HCT116 (cell line): ENCODE measurements around the gene ADGRV1. TPM values are rescaled to one million over a fixed set of nuclear protein-coding genes. Genes with fewer than 3 reads are reported as not detected.

Experiments used
- ATAC-seq: fragments of 200-7000 bp; cut with Tn5 transposase; 2 replicates; pipeline ENCODE4 v1.9.1; 2020; ENCODE audit warnings: mild to moderate bottlenecking, moderate library complexity
- BruUV-seq: library from RNA; stranded (reverse); fragments of 400-500 nt; replicated peaks from 2 replicates; lab custom pipeline; 2021; lab: Mats Ljungman, UMichigan
- CTCF ChIA-PET: fragments of 300-600 bp; sonication (Branson Sonifier 250); formaldehyde crosslinking; loops from one replicate; lab custom pipeline; 2021; ENCODE audit warnings: antibody characterized with exemption; lab: Charles Lee
- POLR2A ChIA-PET: fragments of 300-600, 350-600 bp; sonication (Branson Sonifier 250); formaldehyde crosslinking; loops from one replicate; lab custom pipeline; 2021; ENCODE audit warnings: antibody characterized with exemption; lab: Charles Lee
- RAD21 ChIA-PET, 2 experiments: fragments of 300-600 bp; sonication (Branson Sonifier 250); formaldehyde crosslinking; loops; one replicate each; lab custom pipeline; 2023; ENCODE audit warnings: low total read pairs in 2 of 2; ENCODE audit not compliant: uncharacterized antibody in 2 of 2, unreplicated experiment in 2 of 2, low non-redundant PET in 1 of 2; lab: Charles Lee
- DNase-seq: peaks from one replicate; pipeline ENCODE4 v3.0.0-alpha.2; 2010; ENCODE audit warnings: low read depth, low spot score
- H2AFZ ChIP-seq: fragments of 200-600 bp; shearing (Covaris generic), sonication (generic); 2 replicates; pipeline ENCODE4 v1.6.1; 2017; ENCODE audit warnings: low read depth, mixed run types, mixed read lengths, antibody characterized with exemption, low read length; ENCODE audit not compliant: poor library complexity, severe bottlenecking
- H3K27ac ChIP-seq: 2 replicates; pipeline ENCODE4 v1.5.1; 2012; ENCODE audit warnings: low read depth, low read length
- H3K27me3 ChIP-seq: fragments of 200-600 bp; sonication (generic); 2 replicates; pipeline ENCODE4 v1.6.1; 2016; ENCODE audit warnings: mixed run types, low read length, mixed read lengths; ENCODE audit not compliant: insufficient read depth
- H3K36me3 ChIP-seq, 2 experiments: fragments of 200-500 bp in 1 of 2; fragments of 200-600 bp in 1 of 2; sonication (Bioruptor generic) in 1 of 2; sonication (generic) in 1 of 2; 2 replicates each; pipeline versions ENCODE4 v1.5.1 to v1.6.1; 2014 to 2016; ENCODE audit warnings: low read length in 2 of 2, inconsistent platforms in 1 of 2, mixed read lengths in 1 of 2, mixed run types in 1 of 2; ENCODE audit not compliant: insufficient read depth in 2 of 2, control insufficient read depth in 1 of 2
- H3K4me1 ChIP-seq, 2 experiments: fragments of 200-600 bp in 1 of 2; sonication (generic) in 1 of 2; 2 replicates each; pipeline versions ENCODE4 v1.5.1 to v1.6.1; 2012 to 2017; ENCODE audit warnings: low read length in 2 of 2, inconsistent platforms in 1 of 2, mild to moderate bottlenecking in 1 of 2, mixed read lengths in 1 of 2, mixed run types in 1 of 2, moderate library complexity in 1 of 2; ENCODE audit not compliant: insufficient read depth in 2 of 2, control insufficient read depth in 1 of 2
- H3K4me2 ChIP-seq: fragments of 200-600 bp; sonication (generic); 2 replicates; pipeline ENCODE4 v1.6.1; 2017; ENCODE audit warnings: mixed run types, low read length, mixed read lengths
- H3K4me3 ChIP-seq, 2 experiments: fragments of 200-600 bp in 1 of 2; sonication (generic) in 1 of 2; replicated peaks in 1 of 2; 2 replicates each; pipeline ENCODE4 v1.5.1; 2011 to 2016; ENCODE audit warnings: low read length in 2 of 2, control low read depth in 1 of 2, low read depth in 1 of 2, mild to moderate bottlenecking in 1 of 2, mixed read lengths in 1 of 2, mixed run types in 1 of 2
- H3K79me2 ChIP-seq: fragments of 200-600 bp; sonication (generic); 2 replicates; pipeline ENCODE4 v1.6.1; 2017; ENCODE audit warnings: mild to moderate bottlenecking, mixed run types, low read length, moderate library complexity, mixed read lengths; ENCODE audit not compliant: insufficient read depth
- H3K9ac ChIP-seq: fragments of 200-600 bp; sonication (generic); 2 replicates; pipeline ENCODE4 v1.6.1; 2016; ENCODE audit warnings: low read length, mixed read lengths
- H3K9me2 ChIP-seq: fragments of 200-600 bp; sonication (generic), shearing (Covaris generic); 2 replicates; pipeline ENCODE4 v1.6.1; 2017; ENCODE audit warnings: mixed run types, mild to moderate bottlenecking, moderate library complexity; ENCODE audit not compliant: insufficient read depth
- H3K9me3 ChIP-seq, 2 experiments: fragments of 200-500 bp in 1 of 2; fragments of 200-600 bp in 1 of 2; sonication (Bioruptor generic) in 1 of 2; sonication (generic) in 1 of 2; 2 replicates each; pipeline ENCODE4 v1.6.1; 2014 to 2017; ENCODE audit warnings: low read length in 2 of 2, mixed read lengths in 2 of 2, inconsistent platforms in 1 of 2, low read depth in 1 of 2, mild to moderate bottlenecking in 1 of 2, mixed run types in 1 of 2, moderate library complexity in 1 of 2; ENCODE audit not compliant: control insufficient read depth in 1 of 2, insufficient read depth in 1 of 2
- H4K20me1 ChIP-seq: fragments of 200-600 bp; sonication (generic), shearing (Covaris generic); 2 replicates; pipeline ENCODE4 v1.6.1; 2017; ENCODE audit warnings: mixed run types, mild to moderate bottlenecking, moderate library complexity; ENCODE audit not compliant: insufficient read depth
- CBX3 ChIP-seq: IDR thresholded peaks from 2 replicates; pipeline ENCODE4 v1.6.1; 2012; ENCODE audit warnings: low read depth
- CEBPB ChIP-seq: IDR thresholded peaks from 2 replicates; pipeline ENCODE4 v1.6.1; 2012; ENCODE audit warnings: low read depth
- EGR1 ChIP-seq: IDR thresholded peaks from 2 replicates; pipeline ENCODE4 v1.6.1; 2012; ENCODE audit warnings: low read depth
- EZH2 ChIP-seq: fragments of 200-600 bp; sonication (generic); IDR thresholded peaks from 2 replicates; pipeline ENCODE4 v1.6.1; 2017; ENCODE audit warnings: antibody characterized with exemption, mixed run types
- EZH2phosphoT487 ChIP-seq: fragments of 200-600 bp; IDR thresholded peaks from 2 replicates; pipeline ENCODE4 v1.6.1; 2018; ENCODE audit warnings: antibody characterized with exemption, borderline replicate concordance
- FOSL1 ChIP-seq: IDR thresholded peaks from 2 replicates; pipeline ENCODE4 v1.6.1; 2012; ENCODE audit warnings: low read depth
- JUND ChIP-seq: IDR thresholded peaks from 2 replicates; pipeline ENCODE4 v1.6.1; 2012
- POLR2A ChIP-seq: IDR thresholded peaks from 2 replicates; pipeline ENCODE4 v1.7.0; 2011; ENCODE audit warnings: borderline replicate concordance; ENCODE audit not compliant: insufficient read depth, insufficient read length; ENCODE audit errors: extremely low read depth
- POLR2AphosphoS5 ChIP-seq: IDR thresholded peaks from 2 replicates; pipeline ENCODE4 v1.6.1; 2011; ENCODE audit warnings: mild to moderate bottlenecking, low read depth, low read length, moderate library complexity
- RAD21 ChIP-seq: IDR thresholded peaks from 2 replicates; pipeline ENCODE4 v1.6.1; 2012; ENCODE audit warnings: low read depth, mild to moderate bottlenecking
- SIN3A ChIP-seq: IDR thresholded peaks from 2 replicates; pipeline ENCODE4 v1.6.1; 2012; ENCODE audit warnings: low read depth
- SP1 ChIP-seq: IDR thresholded peaks from 2 replicates; pipeline ENCODE4 v1.6.1; 2012; ENCODE audit warnings: low read depth
- intact Hi-C: fragments of 100-400 bp; cut with micrococcal nuclease; formaldehyde crosslinking; loops from 2 replicates; pipeline ENCODE4 v1.10.0; 2022
- total RNA-seq: library from RNA; stranded (reverse); gene quantifications from one replicate; pipeline ENCODE4 v1.2.1, GENCODE V29; 2021; ENCODE audit not compliant: unreplicated experiment
- TF ChIP-seq, protein P1 (sequence below): IDR thresholded peaks from 2 replicates; pipeline ENCODE4 v1.6.1; 2012; ENCODE audit warnings: low read depth
- TF ChIP-seq, protein P2 (sequence below): IDR thresholded peaks from 2 replicates; pipeline ENCODE4 v1.6.1; 2011; ENCODE audit warnings: mild to moderate bottlenecking, low read length, moderate library complexity; ENCODE audit not compliant: insufficient replicate concordance; ENCODE audit errors: extremely low read depth

ADGRV1 gene
- total RNA-seq, 1 experiment from 2014 or later, result 6.0 TPM

DNA sequence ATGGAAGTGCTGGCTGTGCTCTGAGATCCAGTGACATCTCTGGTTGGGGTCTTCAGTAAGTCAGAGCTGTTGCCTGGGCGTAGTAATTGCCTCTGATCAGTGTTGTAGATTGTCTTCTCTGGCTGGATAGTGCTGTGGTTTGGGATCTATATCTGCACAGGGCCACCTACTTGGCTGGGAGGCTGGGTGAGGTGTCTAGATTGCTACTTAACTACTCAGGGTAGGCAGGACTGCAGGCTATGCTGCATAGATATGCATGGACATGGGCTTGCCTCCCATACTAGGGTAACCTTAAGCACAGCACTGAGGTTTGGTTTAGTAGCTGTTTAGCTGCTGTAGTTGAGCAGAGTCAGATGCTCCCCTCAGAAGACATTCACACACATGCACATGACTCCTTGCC, 181.0 kb downstream of the ADGRV1 start:
- Histone ChIP-seq H2AFZ (no peak overlapping the region), H3K9me3 (no peaks in the 10 kb centered on the region; a peak in 1 of 4 replicates), H3K9ac (no peak overlapping the region), H3K4me2 (no peak overlapping the region), H3K79me2 (no peaks in the 10 kb centered on the region), H4K20me1 (no peaks in the 10 kb centered on the region), H3K36me3 (no peaks in the 10 kb centered on the region), H3K4me3 (no peak overlapping the region), H3K4me1 (no peaks in the 10 kb centered on the region), H3K27ac (no peak overlapping the region), H3K27me3 (no peaks in the 10 kb centered on the region), H3K9me2 (no peaks in the 10 kb centered on the region)
- TF ChIP-seq FOSL1, result no peak
- no peak for TF ChIP-seq RAD21
- no peak for TF ChIP-seq EGR1
- TF ChIP-seq CEBPB, result no peak
- no peak for TF ChIP-seq POLR2A
- TF ChIP-seq EZH2phosphoT487, result no peak
- TF ChIP-seq, protein P1, sequence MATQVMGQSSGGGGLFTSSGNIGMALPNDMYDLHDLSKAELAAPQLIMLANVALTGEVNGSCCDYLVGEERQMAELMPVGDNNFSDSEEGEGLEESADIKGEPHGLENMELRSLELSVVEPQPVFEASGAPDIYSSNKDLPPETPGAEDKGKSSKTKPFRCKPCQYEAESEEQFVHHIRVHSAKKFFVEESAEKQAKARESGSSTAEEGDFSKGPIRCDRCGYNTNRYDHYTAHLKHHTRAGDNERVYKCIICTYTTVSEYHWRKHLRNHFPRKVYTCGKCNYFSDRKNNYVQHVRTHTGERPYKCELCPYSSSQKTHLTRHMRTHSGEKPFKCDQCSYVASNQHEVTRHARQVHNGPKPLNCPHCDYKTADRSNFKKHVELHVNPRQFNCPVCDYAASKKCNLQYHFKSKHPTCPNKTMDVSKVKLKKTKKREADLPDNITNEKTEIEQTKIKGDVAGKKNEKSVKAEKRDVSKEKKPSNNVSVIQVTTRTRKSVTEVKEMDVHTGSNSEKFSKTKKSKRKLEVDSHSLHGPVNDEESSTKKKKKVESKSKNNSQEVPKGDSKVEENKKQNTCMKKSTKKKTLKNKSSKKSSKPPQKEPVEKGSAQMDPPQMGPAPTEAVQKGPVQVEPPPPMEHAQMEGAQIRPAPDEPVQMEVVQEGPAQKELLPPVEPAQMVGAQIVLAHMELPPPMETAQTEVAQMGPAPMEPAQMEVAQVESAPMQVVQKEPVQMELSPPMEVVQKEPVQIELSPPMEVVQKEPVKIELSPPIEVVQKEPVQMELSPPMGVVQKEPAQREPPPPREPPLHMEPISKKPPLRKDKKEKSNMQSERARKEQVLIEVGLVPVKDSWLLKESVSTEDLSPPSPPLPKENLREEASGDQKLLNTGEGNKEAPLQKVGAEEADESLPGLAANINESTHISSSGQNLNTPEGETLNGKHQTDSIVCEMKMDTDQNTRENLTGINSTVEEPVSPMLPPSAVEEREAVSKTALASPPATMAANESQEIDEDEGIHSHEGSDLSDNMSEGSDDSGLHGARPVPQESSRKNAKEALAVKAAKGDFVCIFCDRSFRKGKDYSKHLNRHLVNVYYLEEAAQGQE, result no peak
- TF ChIP-seq, protein P2, sequence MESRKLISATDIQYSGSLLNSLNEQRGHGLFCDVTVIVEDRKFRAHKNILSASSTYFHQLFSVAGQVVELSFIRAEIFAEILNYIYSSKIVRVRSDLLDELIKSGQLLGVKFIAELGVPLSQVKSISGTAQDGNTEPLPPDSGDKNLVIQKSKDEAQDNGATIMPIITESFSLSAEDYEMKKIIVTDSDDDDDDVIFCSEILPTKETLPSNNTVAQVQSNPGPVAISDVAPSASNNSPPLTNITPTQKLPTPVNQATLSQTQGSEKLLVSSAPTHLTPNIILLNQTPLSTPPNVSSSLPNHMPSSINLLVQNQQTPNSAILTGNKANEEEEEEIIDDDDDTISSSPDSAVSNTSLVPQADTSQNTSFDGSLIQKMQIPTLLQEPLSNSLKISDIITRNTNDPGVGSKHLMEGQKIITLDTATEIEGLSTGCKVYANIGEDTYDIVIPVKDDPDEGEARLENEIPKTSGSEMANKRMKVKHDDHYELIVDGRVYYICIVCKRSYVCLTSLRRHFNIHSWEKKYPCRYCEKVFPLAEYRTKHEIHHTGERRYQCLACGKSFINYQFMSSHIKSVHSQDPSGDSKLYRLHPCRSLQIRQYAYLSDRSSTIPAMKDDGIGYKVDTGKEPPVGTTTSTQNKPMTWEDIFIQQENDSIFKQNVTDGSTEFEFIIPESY, result no peak
- TF ChIP-seq SIN3A, result no peak
- TF ChIP-seq CBX3, result no peak
- TF ChIP-seq POLR2AphosphoS5, result no peak
- no peak for TF ChIP-seq JUND
- no peak for TF ChIP-seq EZH2
- TF ChIP-seq SP1, result no peak
- no peak for DNase-seq
- no TSS peak for BruUV-seq
- no peak for ATAC-seq
- POLR2A ChIA-PET, result no interaction called here
- CTCF ChIA-PET, result no interaction called here
- intact Hi-C loops, result no loop called here
- RAD21 ChIA-PET, result no interaction called here
